ENCODE data around the gene LIF.

DNA sequence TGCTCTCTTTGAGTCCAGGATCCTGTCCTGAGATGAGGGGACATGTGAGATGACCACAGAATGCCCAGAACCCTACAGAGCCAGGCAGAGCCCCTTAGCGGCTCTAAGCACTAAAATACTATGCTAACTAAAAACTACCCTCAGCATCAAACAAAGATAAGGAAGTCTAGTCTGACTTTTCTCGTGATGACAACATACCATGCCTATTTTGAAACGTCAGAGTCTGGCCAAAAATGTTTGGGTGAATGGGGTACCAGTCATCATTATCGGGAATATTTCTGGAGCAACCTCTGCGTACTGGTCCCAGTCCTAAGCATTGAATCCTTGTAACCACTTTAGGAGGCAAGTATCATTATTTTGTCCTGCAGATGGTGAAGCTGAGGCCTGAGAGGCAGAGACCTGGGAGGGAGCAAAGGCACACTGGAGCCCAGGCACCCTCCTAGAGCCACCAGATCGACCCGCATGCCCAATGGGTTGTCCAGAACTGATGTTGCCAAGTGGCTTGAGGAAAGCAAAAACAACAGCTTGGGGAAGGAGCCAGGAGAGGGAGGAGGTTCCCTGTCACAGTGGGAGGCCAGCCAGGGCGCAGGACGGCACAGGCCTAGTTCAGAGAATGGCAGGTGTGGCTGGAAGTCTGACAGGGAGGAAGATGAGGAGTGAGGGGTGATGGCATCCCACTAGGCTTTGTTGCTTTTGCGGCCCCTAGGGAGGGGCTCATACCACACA, 27.3 kb upstream of the LIF start:
- TF ChIP-seq CTCF (IDR thresholded peaks at IDR 0.05): no peak
- no peak for TF ChIP-seq POLR2A (IDR thresholded peaks at IDR 0.05)
- TF ChIP-seq POLR2AphosphoS5 (IDR thresholded peaks at IDR 0.05): no peak
